ENCODE results near the gene PCDHA11.

- TF ChIP-seq MLLT10 (CRISPR knock-in tag; IDR thresholded peaks at IDR 0.05) (no peak), PRDM10 (CRISPR knock-in tag; IDR thresholded peaks at IDR 0.05; ENCODE audit: low read depth) (no peak), POLR2AphosphoS5 (IDR thresholded peaks at IDR 0.05; ENCODE audit: low read depth, low read length) (no peak)
These were observed 34.8 kb upstream of the PCDHA11 start, which contains the start of gene PCDHA7 for GRCh38 chr5:140833993-140834392.

All from HepG2 (cell line).